ENCODE data around the gene SCAF4. TPM values are rescaled to one million over a fixed set of nuclear protein-coding genes. Genes with fewer than 3 reads are reported as not detected.

Gene SCAF4
- total and polyA plus RNA-seq, 2 donors (not counting 3 experiments of a cell fraction or from before 2014, with no cell fraction given): 12.2 to 41.2 TPM

DNA sequence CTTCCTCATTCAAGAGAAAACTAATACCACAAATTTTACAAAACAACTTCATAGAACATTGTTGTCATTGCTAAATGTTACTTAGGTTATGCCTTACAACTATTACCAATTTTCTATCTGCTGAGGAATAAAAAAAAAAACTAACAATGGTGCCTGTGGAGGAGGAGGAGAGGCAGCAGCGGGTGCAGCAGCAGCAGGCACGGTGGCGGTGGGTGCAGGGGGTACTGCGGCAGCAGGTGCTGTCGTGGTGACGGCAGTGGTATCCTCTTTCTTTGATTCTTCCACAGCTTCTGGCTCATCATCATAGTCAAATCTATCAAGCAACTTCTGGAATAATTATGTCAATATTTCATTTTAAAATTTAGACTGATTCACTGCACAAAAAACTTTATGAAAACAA lies 35.5 kb downstream of the SCAF4 start:
- CTCF ChIA-PET: no interaction called here
- H3K9me1 ChIP-seq (replicated peaks; ENCODE audit: control insufficient read depth, extremely low read depth, insufficient read depth, low read length): no peaks in the 10 kb centered on the region
- H3K79me2 ChIP-seq (ENCODE audit: control insufficient read depth, insufficient read depth, low read length): no peaks in the 10 kb centered on the region

More for the DNA sequence above, 35.5 kb downstream of the SCAF4 start:
- POLR2A ChIA-PET: no interaction called here
- TF ChIP-seq, protein P1, sequence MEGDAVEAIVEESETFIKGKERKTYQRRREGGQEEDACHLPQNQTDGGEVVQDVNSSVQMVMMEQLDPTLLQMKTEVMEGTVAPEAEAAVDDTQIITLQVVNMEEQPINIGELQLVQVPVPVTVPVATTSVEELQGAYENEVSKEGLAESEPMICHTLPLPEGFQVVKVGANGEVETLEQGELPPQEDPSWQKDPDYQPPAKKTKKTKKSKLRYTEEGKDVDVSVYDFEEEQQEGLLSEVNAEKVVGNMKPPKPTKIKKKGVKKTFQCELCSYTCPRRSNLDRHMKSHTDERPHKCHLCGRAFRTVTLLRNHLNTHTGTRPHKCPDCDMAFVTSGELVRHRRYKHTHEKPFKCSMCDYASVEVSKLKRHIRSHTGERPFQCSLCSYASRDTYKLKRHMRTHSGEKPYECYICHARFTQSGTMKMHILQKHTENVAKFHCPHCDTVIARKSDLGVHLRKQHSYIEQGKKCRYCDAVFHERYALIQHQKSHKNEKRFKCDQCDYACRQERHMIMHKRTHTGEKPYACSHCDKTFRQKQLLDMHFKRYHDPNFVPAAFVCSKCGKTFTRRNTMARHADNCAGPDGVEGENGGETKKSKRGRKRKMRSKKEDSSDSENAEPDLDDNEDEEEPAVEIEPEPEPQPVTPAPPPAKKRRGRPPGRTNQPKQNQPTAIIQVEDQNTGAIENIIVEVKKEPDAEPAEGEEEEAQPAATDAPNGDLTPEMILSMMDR (IDR thresholded peaks at IDR 0.05; ENCODE audit: extremely low read depth in 1 of 2, insufficient read depth in 1 of 2, low read depth in 1 of 2, low read length in 2 of 2): no peak
- no peak for TF ChIP-seq POLR2AphosphoS5 (IDR thresholded peaks at IDR 0.05; ENCODE audit: insufficient read depth, low read depth, low read length)
- TF ChIP-seq JUN (IDR thresholded peaks at IDR 0.05; ENCODE audit: borderline replicate concordance, insufficient read depth, insufficient read length, low read depth): no peak
- TF ChIP-seq POLR2A (IDR thresholded peaks at IDR 0.05; ENCODE audit: low read depth, low read length): no peak
- no peak for TF ChIP-seq EZH2 (IDR thresholded peaks at IDR 0.05; ENCODE audit: borderline replicate concordance, low read depth, low read length, severe bottlenecking)
- TF ChIP-seq MYC (IDR thresholded peaks at IDR 0.05; ENCODE audit: low read depth, low read length): no peak
- TF ChIP-seq FOS (IDR thresholded peaks at IDR 0.05; ENCODE audit: borderline replicate concordance, insufficient read depth, low read length): no peak
- TF ChIP-seq, protein P2, sequence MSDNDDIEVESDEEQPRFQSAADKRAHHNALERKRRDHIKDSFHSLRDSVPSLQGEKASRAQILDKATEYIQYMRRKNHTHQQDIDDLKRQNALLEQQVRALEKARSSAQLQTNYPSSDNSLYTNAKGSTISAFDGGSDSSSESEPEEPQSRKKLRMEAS (IDR thresholded peaks at IDR 0.05; ENCODE audit: insufficient read depth, insufficient read length): no peak
- Histone ChIP-seq H3K4me2 (ENCODE audit: insufficient read depth, low read length) (no peak overlapping the region), H3K27me3 (ENCODE audit: control insufficient read depth in 2 of 2, insufficient read depth in 2 of 2, low read length in 2 of 2) (no peaks in the 10 kb centered on the region), H3K9ac (replicated peaks; ENCODE audit: extremely low read depth, insufficient read depth, low read length) (no peak overlapping the region), H4K20me1 (replicated peaks; ENCODE audit: control insufficient read depth, extremely low read depth, insufficient read depth, low read length) (no peaks in the 10 kb centered on the region), H3K4me1 (ENCODE audit: control insufficient read depth, extremely low read depth, insufficient read depth, low read length) (no peaks in the 10 kb centered on the region), H3K27ac (ENCODE audit: insufficient read depth, low read depth, low read length) (no peak overlapping the region), H3K36me3 (ENCODE audit: control insufficient read depth in 2 of 2, extremely low read depth in 1 of 2, insufficient read depth in 2 of 2, low read length in 2 of 2) (peaks cover 7 to 47% of the 10 kb centered on the region in 2 experiments), H2AFZ (ENCODE audit: low read depth, low read length) (no peak overlapping the region), H3K4me3 (replicated peaks in 1 of 3; ENCODE audit: insufficient read depth in 1 of 3, low read depth in 1 of 3, low read length in 3 of 3) (no peak overlapping the region), H3K9me3 (replicated peaks; ENCODE audit: control insufficient read depth, insufficient read depth, low read length) (no peaks in the 10 kb centered on the region)
- dilution Hi-C loops (cut with MboI; ENCODE audit: extremely low pct_ligation_motif_present, low sequenced_read_pairs) (no loop called here), intact Hi-C loops (cut with micrococcal nuclease) (no loop called here)
- DNase-seq (ENCODE audit: low read depth, low spot score): no peak
- BruUV-seq (replicated peaks): no TSS peak
- FAIRE-seq: no peak

Data from endothelial cell of umbilical vein (primary cell).